Measurements from ENCODE around the gene A4GALT.

GRCh38 chr22:42684462-42685195 is 36.0 kb downstream of the A4GALT start:
- TF ChIP-seq, protein P1, sequence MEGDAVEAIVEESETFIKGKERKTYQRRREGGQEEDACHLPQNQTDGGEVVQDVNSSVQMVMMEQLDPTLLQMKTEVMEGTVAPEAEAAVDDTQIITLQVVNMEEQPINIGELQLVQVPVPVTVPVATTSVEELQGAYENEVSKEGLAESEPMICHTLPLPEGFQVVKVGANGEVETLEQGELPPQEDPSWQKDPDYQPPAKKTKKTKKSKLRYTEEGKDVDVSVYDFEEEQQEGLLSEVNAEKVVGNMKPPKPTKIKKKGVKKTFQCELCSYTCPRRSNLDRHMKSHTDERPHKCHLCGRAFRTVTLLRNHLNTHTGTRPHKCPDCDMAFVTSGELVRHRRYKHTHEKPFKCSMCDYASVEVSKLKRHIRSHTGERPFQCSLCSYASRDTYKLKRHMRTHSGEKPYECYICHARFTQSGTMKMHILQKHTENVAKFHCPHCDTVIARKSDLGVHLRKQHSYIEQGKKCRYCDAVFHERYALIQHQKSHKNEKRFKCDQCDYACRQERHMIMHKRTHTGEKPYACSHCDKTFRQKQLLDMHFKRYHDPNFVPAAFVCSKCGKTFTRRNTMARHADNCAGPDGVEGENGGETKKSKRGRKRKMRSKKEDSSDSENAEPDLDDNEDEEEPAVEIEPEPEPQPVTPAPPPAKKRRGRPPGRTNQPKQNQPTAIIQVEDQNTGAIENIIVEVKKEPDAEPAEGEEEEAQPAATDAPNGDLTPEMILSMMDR (IDR thresholded peaks at IDR 0.05; ENCODE audit: low read length), result no peak
- no peak for TF ChIP-seq EZH2 (IDR thresholded peaks at IDR 0.05; ENCODE audit: borderline replicate concordance, low read length)
